ENCODE data around the gene ABCA13.

The ABCA13 gene

GRCh38 chr7:48426331-48426965, 255.2 kb downstream of the ABCA13 start:
- no peak for DNase-seq

- no peak for DNase-seq
These were observed 255.8 kb downstream of the ABCA13 start for GRCh38 chr7:48426966-48427555.

DNA sequence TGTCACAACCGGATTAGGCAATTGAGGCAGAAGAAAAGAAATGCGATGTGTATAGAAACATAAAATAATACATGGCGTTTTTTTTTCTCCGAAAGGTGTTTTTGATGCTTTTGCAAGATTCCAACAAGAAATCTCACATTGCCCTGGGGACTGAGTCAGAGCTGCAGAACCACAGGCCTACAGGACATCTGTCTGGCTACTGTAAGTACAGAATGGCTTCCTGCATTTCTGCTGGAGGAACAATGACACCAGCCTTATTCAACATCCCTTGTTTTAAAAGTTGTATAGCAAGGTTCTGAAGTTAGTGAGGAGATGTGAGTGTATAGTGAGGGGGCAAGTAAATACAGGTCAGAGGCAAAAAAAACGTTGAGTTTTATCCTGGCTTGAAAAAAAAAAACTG, 256.4 kb downstream of the ABCA13 start:
- no peak for DNase-seq

DNA sequence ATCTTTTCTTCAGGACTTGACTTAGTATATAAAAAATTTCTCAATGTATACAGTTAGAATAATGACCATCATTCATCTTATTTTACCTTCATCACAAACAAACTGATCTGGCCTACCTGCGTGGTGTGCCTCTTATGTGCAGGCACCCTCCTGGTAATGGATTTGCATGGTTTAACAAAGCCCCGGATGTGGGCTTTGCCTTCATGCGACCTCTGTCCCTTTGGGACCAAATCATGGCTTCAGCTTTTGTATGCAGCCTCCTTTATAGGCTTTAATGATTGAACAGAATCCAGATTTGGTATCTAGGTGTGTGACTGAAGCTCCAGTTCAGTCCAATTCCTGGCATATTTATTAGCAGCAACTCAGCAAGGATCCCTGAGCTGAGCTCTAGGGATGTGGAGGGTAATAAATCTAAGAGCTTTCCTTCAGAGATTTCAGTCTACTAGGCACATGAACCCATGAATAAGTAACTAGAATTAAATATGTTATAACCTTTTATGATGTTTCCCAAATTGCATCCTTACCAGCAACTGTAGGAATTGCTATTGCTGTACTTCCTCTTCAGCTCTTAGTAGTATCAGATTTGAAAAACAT, 256.9 kb downstream of the ABCA13 start:
- no peak for DNase-seq

GRCh38 chr7:48429117-48429516, 257.9 kb downstream of the ABCA13 start:
- DNase-seq, result no peak

DNA sequence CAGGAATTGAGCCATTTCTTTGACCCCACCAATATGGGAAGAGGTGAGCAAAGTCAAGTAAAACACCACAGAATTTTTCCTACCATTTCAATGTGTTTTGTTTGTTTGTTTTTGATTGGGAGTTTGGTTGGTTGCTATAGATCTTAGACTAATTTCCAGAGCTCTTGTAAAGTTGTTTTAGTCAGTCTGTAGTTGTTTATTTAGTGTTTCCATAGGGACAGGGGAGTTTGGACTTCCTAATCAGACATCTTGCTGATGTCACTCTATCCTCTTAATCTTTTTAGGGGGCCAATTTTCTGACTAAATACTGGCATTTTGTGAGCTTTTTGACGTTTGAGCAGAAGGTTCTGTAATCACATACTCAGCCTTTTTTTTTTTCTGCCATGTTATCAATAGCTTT, 266.9 kb downstream of the ABCA13 start:
- no peak for DNase-seq

GRCh38 chr7:48441848-48442492, 270.7 kb downstream of the ABCA13 start:
- DNase-seq, result no peak

DNA sequence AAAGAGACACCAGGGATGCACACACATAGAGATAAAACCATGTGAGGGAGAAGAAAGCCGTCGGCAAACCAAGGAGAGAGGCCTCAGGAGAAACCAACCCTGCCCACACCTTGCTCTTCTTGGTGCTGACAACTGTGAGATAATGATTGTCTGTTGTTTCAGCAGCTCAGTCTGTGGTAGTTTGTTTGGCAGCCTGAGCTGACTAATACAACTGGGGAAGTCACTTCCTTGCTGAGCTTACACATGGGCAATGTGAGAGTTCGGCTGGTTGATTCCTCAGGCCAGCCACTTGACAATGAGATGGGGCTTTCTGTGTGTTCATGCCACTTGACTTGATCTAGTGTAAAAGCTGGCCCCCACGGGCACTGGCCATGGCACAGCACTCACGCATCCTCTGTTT, 271.8 kb downstream of the ABCA13 start:
- DNase-seq, result no peak

DNA sequence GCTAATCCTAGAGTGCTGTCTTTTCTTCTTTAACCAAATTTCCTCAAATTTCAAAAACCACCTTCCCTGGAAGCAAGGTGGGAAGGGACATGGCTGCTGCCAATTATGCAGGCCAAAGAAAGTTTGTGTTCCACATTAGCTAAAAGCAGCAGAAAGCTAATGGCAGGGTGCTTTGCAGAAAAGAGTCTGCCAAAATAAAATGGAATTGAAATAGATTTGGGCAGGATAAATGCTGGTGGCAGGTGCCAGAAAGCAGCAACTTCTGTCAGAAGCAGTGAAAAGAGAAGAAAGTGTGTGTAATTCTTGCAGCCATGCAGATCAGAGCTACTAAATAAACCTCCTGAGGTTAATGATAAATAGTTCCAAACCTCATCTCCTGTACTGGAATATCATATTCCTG, 275.5 kb downstream of the ABCA13 start:
- no peak for DNase-seq

- no peak for DNase-seq
These were observed 281.0 kb downstream of the ABCA13 start for GRCh38 chr7:48452218-48452617.

- DNase-seq, result no peak
These were observed 283.5 kb downstream of the ABCA13 start for GRCh38 chr7:48454750-48455192.

DNA sequence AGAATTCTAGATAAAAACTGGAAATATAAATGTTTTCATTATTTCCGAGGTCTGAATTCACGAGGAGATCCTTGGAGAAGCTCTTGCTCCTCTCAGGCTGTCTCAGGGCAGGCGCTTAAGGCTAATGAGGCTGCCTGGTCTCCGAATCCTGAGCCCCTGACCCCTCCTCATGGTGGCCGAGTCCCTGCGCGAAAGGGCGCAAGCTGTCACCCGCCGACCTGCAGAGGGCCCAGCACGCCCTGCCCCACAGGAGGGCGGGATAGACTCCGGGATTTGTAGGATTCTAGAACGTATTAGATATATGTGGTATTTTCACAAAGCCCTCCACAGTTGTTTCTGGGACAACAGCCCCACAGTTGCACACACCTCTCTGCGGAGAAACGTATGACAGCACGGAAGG, 284.1 kb downstream of the ABCA13 start:
- no peak for DNase-seq

GRCh38 chr7:48458701-48459524, 287.7 kb downstream of the ABCA13 start:
- no peak for DNase-seq

- DNase-seq, result no peak
These were observed 295.5 kb downstream of the ABCA13 start for GRCh38 chr7:48466713-48467112.

DNA sequence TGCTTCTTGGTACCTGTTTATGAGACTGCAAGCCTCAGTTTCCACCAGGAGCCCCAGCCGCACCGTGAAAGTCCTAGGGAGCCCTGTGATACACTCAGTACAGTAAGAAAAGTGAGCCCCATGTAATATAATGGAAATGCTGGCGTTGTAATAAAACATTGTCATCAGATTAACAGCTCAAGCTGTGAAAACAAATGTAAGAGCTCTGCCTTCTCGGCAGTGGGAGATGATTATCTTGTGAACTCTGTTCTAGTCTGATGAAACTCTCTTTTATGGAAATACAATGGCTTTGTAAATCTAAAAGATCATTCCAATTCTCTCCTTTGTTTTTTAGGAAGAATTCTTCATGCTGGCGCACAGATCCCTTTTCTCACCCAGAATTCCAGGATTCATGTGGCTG, 299.9 kb downstream of the ABCA13 start:
- DNase-seq, result no peak

- DNase-seq, result no peak
These were observed 301.4 kb downstream of the ABCA13 start for GRCh38 chr7:48472640-48473039.

- DNase-seq, result no peak
These were observed 302.1 kb downstream of the ABCA13 start for GRCh38 chr7:48473205-48473865.

DNA sequence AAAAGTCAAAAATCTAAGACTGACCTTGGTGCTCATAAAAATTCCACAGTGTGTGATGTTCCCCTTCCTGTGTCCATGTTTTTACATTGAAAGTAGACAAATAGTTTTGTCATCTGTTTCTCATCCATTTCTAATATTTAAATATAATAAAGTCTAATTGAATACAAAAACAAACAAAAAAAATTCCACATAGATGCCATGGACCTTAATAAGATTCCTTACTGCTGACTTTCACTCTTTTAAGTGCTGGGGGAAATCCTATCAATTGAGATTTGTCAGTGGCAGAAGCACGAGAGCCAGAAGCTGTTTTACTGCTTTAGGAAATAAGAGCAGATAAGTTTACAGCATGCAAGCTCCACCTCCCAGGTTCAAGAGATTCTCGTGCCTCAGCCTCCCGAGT, 310.0 kb downstream of the ABCA13 start:
- no peak for DNase-seq

DNA sequence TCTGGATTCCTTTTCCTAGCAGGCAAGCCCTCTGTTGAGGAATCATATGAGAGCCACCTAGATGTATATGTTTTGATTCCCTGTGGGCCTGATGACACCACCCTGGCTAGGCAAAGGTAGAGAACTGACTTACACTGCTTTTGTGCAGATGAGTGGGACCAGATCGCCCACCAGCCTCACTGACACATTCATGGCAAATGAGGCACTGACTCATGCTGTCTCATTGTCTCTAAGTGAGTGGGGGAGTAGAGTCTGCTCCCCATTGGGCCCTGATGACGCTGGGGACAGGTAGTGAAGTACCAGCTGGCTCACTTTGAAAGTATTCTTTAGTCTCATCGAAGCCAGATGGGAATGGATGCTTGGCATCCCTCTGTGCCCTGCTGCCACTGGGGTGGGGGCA, 326.3 kb downstream of the ABCA13 start:
- DNase-seq, result peak in 14 of 56 donors; percentile 3 to 75 (median 22)

DNA sequence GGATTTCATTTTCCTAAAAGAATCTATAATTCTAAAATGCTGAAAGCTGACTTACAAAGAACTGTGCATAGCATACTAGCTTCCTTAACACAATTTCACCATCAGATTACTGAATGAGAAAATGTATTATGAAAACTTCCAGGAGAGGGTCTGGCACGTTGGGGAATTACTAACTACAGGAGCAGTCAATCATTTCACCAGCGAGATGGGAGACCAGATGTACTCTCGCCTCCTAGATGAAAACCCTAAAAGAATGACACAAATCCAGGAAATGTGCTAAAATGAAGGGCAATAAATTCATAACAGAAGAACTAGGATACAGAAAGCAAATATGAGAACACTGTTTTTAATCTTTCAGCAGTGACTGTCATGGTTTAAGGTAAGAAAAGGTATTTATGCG, 330.8 kb downstream of the ABCA13 start:
- DNase-seq, result no peak

- no peak for DNase-seq
These were observed 333.8 kb downstream of the ABCA13 start for GRCh38 chr7:48505051-48505450.

Data from nucleus accumbens (tissue), 56 donors.